BJ (cell line): ENCODE data around the gene PPP4R2. TPM values are rescaled to one million over a fixed set of nuclear protein-coding genes. Genes with fewer than 3 reads are reported as not detected.

Experiments
- CTCF ChIA-PET: fragments of 350-600 bp; formaldehyde crosslinking; extraction: SDS; loops from one replicate; lab custom pipeline; 2021; ENCODE audit warnings: antibody characterized with exemption, inconsistent platforms; lab: Yijun Ruan, JAX
- POLR2A ChIA-PET: fragments of 300-600 bp; sonication (Branson Sonifier 250); formaldehyde crosslinking; extraction: SDS; loops from one replicate; lab custom pipeline; 2021; ENCODE audit warnings: antibody characterized with exemption; lab: Charles Lee
- DNase-seq: peaks from one replicate; pipeline ENCODE4 v3.0.0-alpha.2; 2011; ENCODE audit warnings: low read depth
- H3K27me3 ChIP-seq: 2 replicates; pipeline ENCODE4 v1.6.0; 2011; ENCODE audit warnings: low read length; ENCODE audit not compliant: control insufficient read depth, insufficient read depth
- H3K36me3 ChIP-seq: 2 replicates; pipeline ENCODE4 v1.5.1; 2011; ENCODE audit warnings: low read length; ENCODE audit not compliant: control insufficient read depth, insufficient read depth
- H3K4me3 ChIP-seq: 2 replicates; pipeline ENCODE4 v1.5.1; 2011; ENCODE audit warnings: low read depth, mild to moderate bottlenecking, control low read depth, low read length
- polyA plus RNA-seq: library from polyadenylated mRNA; depleted of rRNA; stranded (reverse); fragments of >200 nt; gene quantifications from 2 replicates; pipeline ENCODE4 v1.2.3, GENCODE V29; 2011
- TF ChIP-seq, protein P1 (sequence below): IDR thresholded peaks from 2 replicates; pipeline ENCODE4 v1.5.1; 2011; ENCODE audit warnings: low read depth, mild to moderate bottlenecking, control low read depth, inconsistent platforms, low read length, moderate library complexity; ENCODE audit not compliant: insufficient read depth

The PPP4R2 gene
- polyA plus RNA-seq, 1 experiment, result 9.8 TPM

DNA sequence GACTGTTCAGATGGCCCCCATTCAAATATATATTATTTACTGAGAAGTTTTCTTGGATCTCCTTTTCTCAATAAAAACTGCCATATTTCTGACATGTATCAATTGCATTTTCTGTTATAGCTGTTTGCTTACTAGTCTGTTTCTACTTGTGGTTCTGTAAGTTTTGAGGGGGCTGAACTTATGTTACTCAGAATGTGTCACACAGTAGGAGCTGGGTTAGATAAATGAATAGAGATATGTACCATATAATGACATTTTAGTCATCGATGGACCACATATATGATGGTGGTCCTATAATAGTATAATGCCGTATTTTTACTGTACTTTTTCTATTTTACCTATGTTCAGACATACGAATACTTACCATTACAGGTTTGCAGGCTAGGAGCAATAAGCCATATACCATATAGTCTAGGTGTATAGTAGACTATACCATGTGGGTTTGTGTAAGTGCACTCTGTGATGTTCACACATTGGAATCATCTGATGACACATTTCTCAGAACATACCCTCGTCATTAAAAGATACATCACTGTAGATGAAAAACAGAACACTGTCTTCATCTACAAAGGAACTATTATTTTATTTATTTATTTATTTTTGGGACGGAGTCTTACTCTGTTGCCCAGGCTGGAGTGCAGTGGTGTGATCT lies 22.3 kb downstream of the PPP4R2 start:
- Histone ChIP-seq H3K36me3 (no peaks in the 10 kb centered on the region), H3K4me3 (no peak overlapping the region), H3K27me3 (no peaks in the 10 kb centered on the region)
- ChIA-PET CTCF (no interaction called here), POLR2A (no interaction called here)
- DNase-seq, result no peak
- TF ChIP-seq, protein P1, sequence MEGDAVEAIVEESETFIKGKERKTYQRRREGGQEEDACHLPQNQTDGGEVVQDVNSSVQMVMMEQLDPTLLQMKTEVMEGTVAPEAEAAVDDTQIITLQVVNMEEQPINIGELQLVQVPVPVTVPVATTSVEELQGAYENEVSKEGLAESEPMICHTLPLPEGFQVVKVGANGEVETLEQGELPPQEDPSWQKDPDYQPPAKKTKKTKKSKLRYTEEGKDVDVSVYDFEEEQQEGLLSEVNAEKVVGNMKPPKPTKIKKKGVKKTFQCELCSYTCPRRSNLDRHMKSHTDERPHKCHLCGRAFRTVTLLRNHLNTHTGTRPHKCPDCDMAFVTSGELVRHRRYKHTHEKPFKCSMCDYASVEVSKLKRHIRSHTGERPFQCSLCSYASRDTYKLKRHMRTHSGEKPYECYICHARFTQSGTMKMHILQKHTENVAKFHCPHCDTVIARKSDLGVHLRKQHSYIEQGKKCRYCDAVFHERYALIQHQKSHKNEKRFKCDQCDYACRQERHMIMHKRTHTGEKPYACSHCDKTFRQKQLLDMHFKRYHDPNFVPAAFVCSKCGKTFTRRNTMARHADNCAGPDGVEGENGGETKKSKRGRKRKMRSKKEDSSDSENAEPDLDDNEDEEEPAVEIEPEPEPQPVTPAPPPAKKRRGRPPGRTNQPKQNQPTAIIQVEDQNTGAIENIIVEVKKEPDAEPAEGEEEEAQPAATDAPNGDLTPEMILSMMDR, result no peak

DNA sequence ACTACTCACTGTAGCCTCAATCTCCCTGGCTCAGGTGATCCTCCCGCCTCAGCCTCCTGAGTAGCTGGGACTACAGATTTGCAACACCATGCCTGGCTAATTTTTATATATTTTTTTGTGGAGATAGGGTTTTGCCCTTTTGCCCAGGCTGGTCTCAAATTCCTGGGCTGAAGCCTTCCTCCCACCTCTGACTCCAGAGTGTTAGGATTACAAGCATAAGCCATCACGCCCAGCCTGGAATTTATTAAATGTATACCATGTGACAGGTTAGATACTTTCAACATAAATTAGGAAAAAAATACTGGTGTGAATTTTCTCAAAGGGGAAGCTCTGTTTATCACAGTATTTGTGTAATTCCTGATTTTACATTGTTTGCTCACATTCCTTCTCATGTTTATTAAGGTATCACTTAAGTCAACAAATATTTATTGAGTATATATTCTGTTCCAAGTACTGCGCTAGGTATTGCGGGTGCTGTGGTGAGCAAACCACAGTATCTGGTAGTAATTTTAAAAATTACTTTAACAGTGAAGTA lies 24.8 kb downstream of the PPP4R2 start:
- Histone ChIP-seq H3K27me3 (no peaks in the 10 kb centered on the region), H3K4me3 (no peak overlapping the region), H3K36me3 (no peaks in the 10 kb centered on the region; the same call in 1 of the 2 replicates)
- DNase-seq, result no peak
- TF ChIP-seq, protein P1, result no peak
- CTCF ChIA-PET, result interaction anchor here (0.6 kb wide), 1 partner anchor 49 kb away, joined by 3 read pairs; no protein-coding TSS in a partner anchor
- POLR2A ChIA-PET, result no interaction called here

DNA sequence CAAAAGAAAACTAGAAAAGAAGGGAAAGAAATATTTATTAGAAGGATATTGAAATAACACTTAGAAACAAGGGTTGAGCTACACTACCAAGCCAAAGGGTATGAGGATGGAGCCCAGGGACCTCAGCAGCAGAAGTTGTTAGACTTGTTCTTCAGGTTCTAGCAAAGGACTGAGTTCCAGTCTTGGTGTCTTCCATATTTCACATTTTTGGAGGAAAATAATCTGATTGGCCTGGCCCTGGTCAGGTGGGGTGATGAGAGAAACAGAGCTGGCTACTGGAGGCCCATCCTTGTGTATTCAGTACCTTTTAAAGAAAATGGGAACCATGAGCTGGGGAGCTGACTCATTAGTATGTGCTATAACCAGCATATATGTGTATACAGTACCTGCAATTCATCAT lies 28.2 kb downstream of the PPP4R2 start:
- Histone ChIP-seq H3K4me3 (no peak overlapping the region), H3K36me3 (no peaks in the 10 kb centered on the region; the same call in 1 of the 2 replicates), H3K27me3 (no peaks in the 10 kb centered on the region)
- DNase-seq, result no peak
- POLR2A ChIA-PET, result no interaction called here
- TF ChIP-seq, protein P1, result no peak
- CTCF ChIA-PET, result no interaction called here

DNA sequence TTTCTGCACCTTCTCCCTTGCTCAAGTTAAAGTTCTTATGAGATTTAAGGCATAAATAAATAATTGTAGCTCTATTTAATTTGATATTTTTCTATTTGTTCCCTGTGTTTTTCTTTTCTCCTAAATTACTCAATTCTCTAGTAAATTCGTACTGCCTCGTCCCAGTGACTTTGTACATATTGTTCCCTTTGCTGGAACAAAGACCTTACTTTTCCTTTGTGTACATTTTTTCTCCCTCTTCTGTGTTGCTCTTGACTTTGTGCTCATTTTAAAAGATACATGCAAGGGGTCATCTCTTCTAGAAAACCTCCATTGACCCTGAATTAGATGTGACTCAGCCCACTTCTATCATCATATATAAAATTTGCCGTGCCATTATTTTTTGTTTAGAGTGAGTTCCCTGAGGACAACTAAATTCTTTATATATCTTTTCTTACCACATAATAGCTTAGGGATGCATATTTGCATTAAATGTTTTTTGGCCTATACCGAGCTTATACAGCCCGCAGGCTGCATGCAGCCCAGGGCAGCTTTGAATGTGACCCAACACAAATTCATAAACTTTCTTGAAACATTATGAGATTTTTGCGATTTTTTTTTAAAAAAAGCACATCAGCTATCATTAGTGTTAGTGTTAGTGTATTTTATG lies 29.6 kb downstream of the PPP4R2 start:
- H3K36me3 ChIP-seq, result no peaks in the 10 kb centered on the region; the same call in 1 of the 2 replicates
- no peak for DNase-seq
- H3K27me3 ChIP-seq, result no peaks in the 10 kb centered on the region
- POLR2A ChIA-PET, result no interaction called here
- H3K4me3 ChIP-seq, result no peak overlapping the region
- CTCF ChIA-PET, result no interaction called here
- TF ChIP-seq, protein P1, result no peak

DNA sequence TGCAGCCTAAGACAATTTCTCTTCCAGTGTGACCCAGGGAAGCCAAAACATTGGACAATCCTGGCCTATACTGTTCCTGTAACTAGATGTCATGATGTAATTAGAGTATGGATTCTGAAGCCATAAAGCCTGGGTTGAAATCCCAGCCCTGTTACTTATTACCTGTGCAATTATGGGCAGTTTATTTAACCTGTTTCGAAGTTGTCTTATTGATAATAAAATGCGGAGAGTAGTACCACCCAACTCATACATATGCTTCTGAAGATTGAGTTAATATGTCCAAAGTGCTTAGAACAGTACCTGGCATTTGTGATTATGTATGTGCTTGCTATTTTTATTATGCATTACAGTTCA lies 30.1 kb downstream of the PPP4R2 start:
- TF ChIP-seq, protein P1, result no peak
- DNase-seq, result no peak
- POLR2A ChIA-PET, result no interaction called here
- CTCF ChIA-PET, result no interaction called here
- Histone ChIP-seq H3K27me3 (no peaks in the 10 kb centered on the region), H3K36me3 (no peaks in the 10 kb centered on the region; the same call in 1 of the 2 replicates), H3K4me3 (no peak overlapping the region)
